GM12878 (cell line): ENCODE data around the gene SEMA5A. TPM values are rescaled to one million over a fixed set of nuclear protein-coding genes. Genes with fewer than 3 reads are reported as not detected.

Source experiments
- ATAC-seq: fragments of 200-7000 bp; cut with Tn5 transposase; 3 replicates; pipeline ENCODE4 v1.9.1; 2020; ENCODE audit warnings: mild to moderate bottlenecking, moderate library complexity
- BruUV-seq: library from RNA; stranded (reverse); fragments of 400-500 nt; replicated peaks from 2 replicates; lab custom pipeline; 2021; lab: Mats Ljungman, UMichigan
- CTCF ChIA-PET: fragments of 300-600 bp; sonication (Branson Sonifier 250); formaldehyde crosslinking; extraction: SDS; loops from one replicate; lab custom pipeline; 2021; ENCODE audit warnings: inconsistent platforms; lab: Yijun Ruan, JAX
- POLR2A ChIA-PET: fragments of 350-600 bp; formaldehyde crosslinking; extraction: SDS; loops from one replicate; lab custom pipeline; 2021; ENCODE audit warnings: inconsistent platforms; lab: Charles Lee
- RAD21 ChIA-PET: fragments of 300-600 bp; sonication (Branson Sonifier 250); formaldehyde crosslinking; loops from one replicate; lab custom pipeline; 2023; ENCODE audit warnings: antibody characterized with exemption; ENCODE audit not compliant: unreplicated experiment; lab: Charles Lee
- SMC1A ChIA-PET: fragments of 300-600 bp; sonication (Branson Sonifier 250); formaldehyde crosslinking; loops from one replicate; lab custom pipeline; 2023; ENCODE audit not compliant: unreplicated experiment, uncharacterized antibody; lab: Charles Lee
- DNase-seq: peaks from one replicate; pipeline ENCODE4 v3.0.0-alpha.2; 2011; ENCODE audit warnings: low read depth, low spot score
- FAIRE-seq: peaks from 3 replicates; lab custom pipeline; 2011; peaks lifted over from hg19 to GRCh38; lab: Jason Lieb, UNC
- H2AFZ ChIP-seq: 2 replicates; pipeline ENCODE4 v1.6.0; 2011; ENCODE audit warnings: low read depth, low read length, control low read depth; ENCODE audit not compliant: control insufficient read depth
- H3K27ac ChIP-seq: 2 replicates; pipeline ENCODE4 v1.5.1; 2011; ENCODE audit warnings: control low read depth; ENCODE audit not compliant: control insufficient read depth, insufficient read depth
- H3K27me3 ChIP-seq, 2 experiments: replicated peaks in 1 of 2; 2 replicates each; pipeline versions ENCODE4 v1.6.0 to v1.6.1; 2011; ENCODE audit warnings: low read length in 1 of 2; ENCODE audit not compliant: control insufficient read depth in 2 of 2, insufficient read depth in 2 of 2
- H3K36me3 ChIP-seq, 2 experiments: 2 replicates each; pipeline ENCODE4 v1.5.1; 2011; ENCODE audit warnings: low read length in 1 of 2; ENCODE audit not compliant: control insufficient read depth in 2 of 2, insufficient read depth in 2 of 2
- H3K4me1 ChIP-seq: 2 replicates; pipeline ENCODE4 v1.6.1; 2011; ENCODE audit warnings: mild to moderate bottlenecking, low read length, moderate library complexity, mixed read lengths; ENCODE audit not compliant: control insufficient read depth, insufficient read depth
- H3K4me2 ChIP-seq: 2 replicates; pipeline ENCODE4 v1.6.0; 2011; ENCODE audit warnings: control low read depth; ENCODE audit not compliant: control insufficient read depth, insufficient read depth
- H3K4me3 ChIP-seq: fragments of 200-600 bp; sonication (generic); 2 replicates; pipeline ENCODE4 v1.5.1; 2016
- H3K79me2 ChIP-seq: 2 replicates; pipeline ENCODE4 v1.6.0; 2011; ENCODE audit warnings: low read length; ENCODE audit not compliant: control insufficient read depth, insufficient read depth
- H3K9ac ChIP-seq: 2 replicates; pipeline ENCODE4 v1.8.0; 2011; ENCODE audit warnings: low read length, control low read depth, mixed read lengths; ENCODE audit not compliant: control insufficient read depth, insufficient read depth
- H3K9me3 ChIP-seq: replicated peaks from 3 replicates; pipeline ENCODE4 v1.5.1; 2011; ENCODE audit warnings: mild to moderate bottlenecking, low read length; ENCODE audit not compliant: control insufficient read depth, insufficient read depth
- H4K20me1 ChIP-seq: 2 replicates; pipeline ENCODE4 v1.6.0; 2011; ENCODE audit not compliant: control insufficient read depth, insufficient read depth
- GATAD2B ChIP-seq: fragments of 450-650 bp; conservative IDR thresholded peaks from 2 replicates; pipeline ENCODE4 v1.6.1; 2017; ENCODE audit warnings: low read depth, mild to moderate bottlenecking, moderate library complexity
- RELB ChIP-seq: fragments of 450-650 bp; IDR thresholded peaks from 2 replicates; pipeline ENCODE4 v1.6.1; 2017; ENCODE audit warnings: low read depth, mild to moderate bottlenecking, moderate library complexity
- SMARCA5 ChIP-seq: fragments of 450-650 bp; IDR thresholded peaks from 2 replicates; pipeline ENCODE4 v1.6.1; 2017; ENCODE audit warnings: mild to moderate bottlenecking
- SUZ12 ChIP-seq: fragments of 200-600 bp; sonication (generic); IDR thresholded peaks from one replicate; pipeline ENCODE4 v1.6.1; 2018; ENCODE audit warnings: antibody characterized with exemption, mild to moderate bottlenecking; ENCODE audit not compliant: unreplicated experiment
- TCF3 ChIP-seq: IDR thresholded peaks from 2 replicates; pipeline ENCODE4 v1.6.1; 2012; ENCODE audit warnings: low read depth, mild to moderate bottlenecking, low read length, borderline replicate concordance; ENCODE audit not compliant: insufficient read depth
- WGBS: methylation state at CpG from one replicate; pipeline ENCODE4 v1.1.6; 2016; ENCODE audit warnings: low lambda C conversion rate; ENCODE audit not compliant: insufficient replicate concordance, insufficient coverage; ENCODE audit errors: missing lambda C conversion rate; 5-methylcytosine and 5-hydroxymethylcytosine counted together
- in situ Hi-C: fragments of 300-500 bp; cut with MboI; formaldehyde crosslinking; loops from 9 replicates; pipeline ENCODE4 v1.14.3; 2018; ENCODE audit warnings: mixed read lengths
- intact Hi-C: fragments of 100-400 bp; cut with micrococcal nuclease; formaldehyde crosslinking; loops from one replicate; pipeline ENCODE4 v1.14.2; 2022; ENCODE audit not compliant: unreplicated experiment
- polyA plus RNA-seq, 11 experiments: library from polyadenylated mRNA; depleted of rRNA in 4 of 11; unstranded in 6 of 11; stranded (reverse) in 5 of 11; fragments of >200 nt; fragmentation: Nextera tagmentation in 4 of 11; fragmentation: Illumina TruSeq in 1 of 11; extraction: Ambion mirVana in 4 of 11; extraction: Trizol in 1 of 11; gene quantifications; 1 replicate in 1 of 11; 2 replicates in 10 of 11; pipeline versions ENCODE4 v1.2.1 to v1.2.3, GENCODE V29; 2011 to 2016; ENCODE audit warnings: inconsistent platforms in 2 of 11, missing spikeins in 2 of 11, low read depth in 1 of 11
- total RNA-seq, 4 experiments: library from RNA; depleted of rRNA in 3 of 4; stranded (reverse); fragments of >200 nt in 3 of 4; fragmentation: Illumina TruSeq in 1 of 4; extraction: Trizol in 1 of 4; gene quantifications; 2 replicates each; pipeline versions ENCODE4 v1.2.1 to v1.2.3, GENCODE V29; 2013 to 2021

SEMA5A gene
- total and polyA plus RNA-seq, 10 of the 15 experiments (the other 5 are each of a cell fraction or from before 2014, with no cell fraction given): 0.03 to 2.4 (median 0.09) TPM; not detected in 1

GRCh38 chr5:9394221-9394620 is 151.7 kb downstream of the SEMA5A start (continued):
- TF ChIP-seq GATAD2B: no peak
- no peak for TF ChIP-seq SMARCA5
- no peak for TF ChIP-seq TCF3

- H3K9me3 ChIP-seq: no peaks in the 10 kb centered on the region
- SMC1A ChIA-PET: no interaction called here
- no peak overlapping the region for H3K9ac ChIP-seq
- H3K4me3 ChIP-seq: no peak overlapping the region
- DNase-seq (no peak), ATAC-seq (no peak), FAIRE-seq (no peak)
- POLR2A ChIA-PET: interaction anchor here (1.0 kb wide), 1 partner anchor 10 kb away, joined by 3 read pairs; no protein-coding TSS in a partner anchor
- 95% methylated on average over 1 of the region's 1 CpG for WGBS
- no peak overlapping the region for H2AFZ ChIP-seq
- RAD21 ChIA-PET: no interaction called here
- no peaks in the 10 kb centered on the region for H3K79me2 ChIP-seq
- H3K4me1 ChIP-seq: no peaks in the 10 kb centered on the region
- H4K20me1 ChIP-seq: no peaks in the 10 kb centered on the region
- no peaks in the 10 kb centered on the region for H3K36me3 ChIP-seq
- in situ Hi-C loops (no loop called here), intact Hi-C loops (no loop called here)
- no TSS peak for BruUV-seq
- no peak overlapping the region for H3K27ac ChIP-seq
- TF ChIP-seq SUZ12 (no peak), RELB (no peak)
- H3K4me2 ChIP-seq: no peak overlapping the region
- no peaks in the 10 kb centered on the region; a peak in 1 of 4 replicates for H3K27me3 ChIP-seq
- CTCF ChIA-PET: no interaction called here
These were observed 153.2 kb downstream of the SEMA5A start for GRCh38 chr5:9392625-9393024.
